A549 treated with AZD9567 at 1 μM for 4 hours (cell line): ENCODE results near the gene G6PC3. TPM values are rescaled to one million over a fixed set of nuclear protein-coding genes. Genes with fewer than 3 reads are reported as not detected.

ENCODE experiments used
- total RNA-seq: library from RNA; stranded (reverse); fragments of 200-300 nt; extraction: Qiagen RNA extraction; gene quantifications from 5 replicates; pipeline ENCODE4 v1.2.3, GENCODE V29; 2022; ENCODE audit not compliant: insufficient read depth

Gene G6PC3
- 98.7 to 176 TPM (median 164 TPM) in 5 replicates for total RNA-seq

GRCh38 chr17:44070455-44071197 is at the start of gene G6PC3:
Gene G6PC3 (plus strand): TSS chr17:44070735. CDS start chr17:44070966, 231 bp downstream.

GRCh38 chr17:44066204-44066930 is 4.2 kb upstream of the G6PC3 start, which contains the start of gene LSM12:
Gene LSM12 (minus strand): TSS chr17:44066671. CDS start chr17:44066587, 84 bp downstream.

GRCh38 chr17:44123356-44124117 is 53.0 kb downstream of the G6PC3 start, which contains the start of gene HDAC5:
Gene HDAC5 (minus strand): TSS chr17:44123641. CDS start chr17:44117515, 6,126 bp downstream.

Other genes starting within 250 kb of the G6PC3 start
- gene MPP3, start 237.6 kb upstream of the G6PC3 start, total RNA-seq, result 17.5 to 28.4 TPM (median 19.2 TPM) in 5 replicates
- gene CD300LG, start 223.6 kb upstream of the G6PC3 start, total RNA-seq, result not detected in 5 replicates
- gene MPP2, start 163.2 kb upstream of the G6PC3 start, total RNA-seq, result 1.3 to 1.9 TPM (median 1.5 TPM) in 5 replicates
- 0.23 TPM in 1 of 5 replicates, not detected in the others for gene PPY, start 128.3 kb upstream of the G6PC3 start, total RNA-seq
- 0.22 TPM in 1 of 5 replicates, not detected in the others for gene PYY, start 116.8 kb upstream of the G6PC3 start, total RNA-seq
- 0.96 to 1.2 TPM (median 1.2 TPM) in 4 of 5 replicates, not detected in the other for gene NAGS, start 66.1 kb upstream of the G6PC3 start, total RNA-seq
- gene TMEM101, start 55.8 kb upstream of the G6PC3 start, total RNA-seq, result 24.9 to 30.6 TPM (median 29.1 TPM) in 5 replicates
- 49.5 to 64.1 TPM (median 51.2 TPM) in 5 replicates for gene LSM12, start 4.1 kb upstream of the G6PC3 start, total RNA-seq
- gene HDAC5, start 52.9 kb downstream of the G6PC3 start, total RNA-seq, result 13.0 to 16.7 TPM (median 15.6 TPM) in 5 replicates
- gene HROB, start 71.2 kb downstream of the G6PC3 start, total RNA-seq, result 9.4 to 12.1 TPM (median 9.6 TPM) in 5 replicates
- gene ASB16, start 100.0 kb downstream of the G6PC3 start, total RNA-seq, result 0.08 to 0.19 TPM (median 0.14 TPM) in 4 of 5 replicates, not detected in the other
- gene TMUB2, start 116.2 kb downstream of the G6PC3 start, total RNA-seq, result 20.8 to 39.2 TPM (median 39.2 TPM) in 5 replicates
- gene ATXN7L3, start 129.1 kb downstream of the G6PC3 start, total RNA-seq, result 54.2 to 68.0 TPM (median 63.3 TPM) in 5 replicates
- 73.6 to 88.8 TPM (median 86.3 TPM) in 5 replicates for gene UBTF, start 148.9 kb downstream of the G6PC3 start, total RNA-seq
- gene SLC4A1, start 197.4 kb downstream of the G6PC3 start, total RNA-seq, result not detected in 5 replicates
- 0.49 to 0.78 TPM (median 0.72 TPM) in 5 replicates for gene RUNDC3A, start 237.9 kb downstream of the G6PC3 start, total RNA-seq